HG02610 (cell line): ENCODE results near the gene ABCD3.

Experiments used
- ATAC-seq: cut with Tn5 transposase; IDR thresholded peaks from one replicate; pipeline ENCODE4 v1.9.1; 2021; ENCODE audit warnings: mild to moderate bottlenecking, moderate library complexity; ENCODE audit not compliant: unreplicated experiment

Gene ABCD3

DNA sequence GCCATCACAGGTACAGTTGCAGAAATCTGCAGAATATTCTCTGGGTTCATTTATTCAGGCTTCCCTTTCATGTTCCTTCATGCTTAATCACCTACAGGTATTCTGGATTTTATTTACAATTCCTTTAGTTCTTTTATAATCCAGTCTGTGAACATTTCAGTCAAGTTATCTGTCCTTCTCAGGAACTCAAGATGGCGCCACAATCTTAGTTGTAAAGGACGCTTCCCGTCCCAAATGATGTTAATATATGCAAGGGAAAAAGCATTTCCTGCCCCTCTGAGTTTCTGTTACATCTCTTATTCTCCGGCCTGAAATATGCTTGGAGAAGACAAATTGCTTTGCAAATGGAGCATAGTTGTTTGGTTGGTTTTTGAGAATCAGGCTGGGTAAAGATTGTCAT lies 104.1 kb downstream of the ABCD3 start:
- ATAC-seq = no peak

DNA sequence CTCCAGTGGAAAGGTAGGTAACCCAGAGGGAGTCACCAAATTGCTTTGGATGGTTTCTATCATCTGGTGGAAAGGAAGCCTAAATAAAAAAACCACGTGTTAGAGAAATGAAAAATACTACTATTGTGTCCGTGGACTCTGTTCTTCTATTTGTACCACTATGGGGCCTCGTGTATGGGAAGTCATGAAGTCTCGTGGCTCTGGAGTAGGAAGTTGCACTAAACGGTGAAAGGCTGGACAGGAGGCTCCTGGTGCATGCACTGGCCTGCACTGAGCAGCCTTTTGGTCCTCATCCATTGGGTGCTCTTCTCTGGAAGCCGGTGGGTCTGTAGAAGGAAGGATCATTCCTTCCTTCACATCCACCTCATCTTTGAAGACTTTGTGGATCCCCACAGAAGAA lies 106.3 kb downstream of the ABCD3 start:
- no peak for ATAC-seq

GRCh38 chr1:94526152-94526980 lies 108.2 kb downstream of the ABCD3 start:
- no peak for ATAC-seq

DNA sequence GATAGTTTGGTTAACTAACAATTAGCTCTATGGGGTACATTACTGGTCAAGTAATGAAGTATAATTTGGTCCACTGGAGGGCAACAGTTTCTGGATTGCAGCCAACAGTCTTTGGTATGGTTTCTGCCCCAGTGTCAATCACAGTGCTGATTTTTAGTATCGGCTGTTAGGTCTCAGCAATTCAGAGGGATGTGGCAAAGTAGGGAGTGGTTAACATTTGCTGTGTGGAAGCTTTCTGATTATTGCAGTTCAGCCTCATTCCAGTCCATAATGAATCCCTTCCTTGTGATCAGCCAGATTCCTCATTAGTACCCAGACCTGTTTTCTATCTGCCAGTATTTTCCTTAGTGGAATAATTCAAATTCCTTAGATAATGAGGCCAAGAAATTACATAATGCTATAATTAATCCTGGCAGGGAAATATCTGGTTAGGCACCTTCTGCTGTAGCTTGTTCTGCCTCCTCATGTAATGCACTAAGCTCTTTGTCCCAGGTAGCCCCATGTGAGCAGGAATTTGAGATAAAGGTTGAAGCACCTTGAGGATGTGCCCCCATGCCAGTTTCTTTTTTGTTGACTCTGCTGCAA lies 109.3 kb downstream of the ABCD3 start:
- no peak for ATAC-seq

DNA sequence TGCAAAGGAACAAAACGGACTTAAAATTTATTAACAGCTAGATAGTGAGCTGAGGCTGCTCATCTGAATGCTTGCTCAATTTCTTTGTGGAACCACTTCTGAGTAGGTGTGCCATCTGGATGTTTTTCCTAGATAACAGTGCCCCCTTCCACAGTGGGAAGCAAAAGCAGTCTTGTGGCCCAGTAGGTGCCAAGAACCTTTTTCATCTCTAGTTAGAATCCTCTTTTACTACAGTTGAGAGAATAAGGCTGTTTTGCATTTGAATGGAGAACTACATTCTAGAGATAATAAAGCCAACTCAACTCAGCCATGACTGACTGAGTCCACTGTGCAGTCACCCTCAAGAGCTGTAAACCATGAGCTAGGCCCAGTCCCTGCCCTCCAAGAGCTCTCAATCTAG lies 110.1 kb downstream of the ABCD3 start:
- ATAC-seq = no peak

DNA sequence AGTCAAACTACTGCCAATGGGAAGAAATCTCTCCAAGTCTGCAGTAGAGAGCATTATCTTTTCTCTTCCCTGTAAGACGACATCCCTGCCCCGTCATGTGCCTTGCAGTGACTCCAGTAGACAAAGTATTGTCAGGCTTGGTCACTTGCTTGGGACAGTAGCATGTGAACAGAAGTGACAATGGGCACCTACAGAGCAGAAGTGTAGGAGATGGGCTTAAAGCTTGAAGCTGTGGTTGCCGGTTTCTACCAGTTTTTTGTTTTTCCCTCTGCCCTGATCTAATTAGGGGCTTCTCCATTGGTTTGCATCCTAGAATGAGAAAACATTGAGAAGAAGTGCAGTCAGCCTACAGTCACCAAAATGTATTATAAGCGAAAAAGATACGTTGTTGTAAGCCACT lies 110.6 kb downstream of the ABCD3 start:
- ATAC-seq = no peak

- ATAC-seq = no peak
These were observed 111.2 kb downstream of the ABCD3 start for GRCh38 chr1:94529416-94529815.

DNA sequence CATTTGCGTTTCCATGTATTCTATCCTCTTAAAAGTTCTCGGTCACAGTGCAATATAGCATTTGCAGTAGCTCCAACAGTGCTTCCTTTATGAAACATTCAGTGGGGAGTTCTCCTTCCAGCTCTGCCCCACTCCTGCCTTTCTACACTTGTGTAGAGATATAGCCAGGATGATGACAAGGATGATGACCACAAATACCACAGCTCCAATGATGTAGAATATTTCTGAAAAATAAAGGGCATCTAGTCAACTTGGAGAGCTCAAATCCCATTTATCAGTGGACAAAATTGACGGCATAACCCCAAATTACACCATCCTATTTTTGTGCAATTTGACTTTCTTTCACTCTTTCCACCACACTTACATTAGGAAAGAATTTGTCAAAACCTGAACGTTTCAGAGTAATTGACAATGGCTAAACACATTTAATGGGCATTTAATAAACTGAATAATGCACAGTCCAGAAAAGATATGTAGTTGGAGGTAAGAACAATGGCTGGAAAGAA lies 112.2 kb downstream of the ABCD3 start:
- no peak for ATAC-seq

DNA sequence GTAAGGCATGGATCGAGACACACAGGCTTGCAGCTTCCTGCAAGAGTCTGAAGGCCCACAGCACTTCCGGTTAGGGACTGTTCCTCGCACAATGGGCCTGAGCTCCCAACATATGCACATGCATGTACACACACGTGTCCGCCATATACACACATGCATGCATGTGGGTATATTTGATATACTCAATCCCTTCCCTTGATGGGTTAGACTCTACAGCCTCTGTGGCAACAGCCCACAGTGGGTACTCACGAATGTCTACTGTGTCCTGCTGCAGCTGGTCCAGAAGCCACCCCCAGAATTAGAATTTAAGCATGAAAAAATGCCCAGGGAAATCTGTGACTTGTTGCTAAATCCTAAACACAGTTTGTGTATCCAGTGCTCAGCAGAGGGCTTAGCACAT lies 113.5 kb downstream of the ABCD3 start:
- no peak for ATAC-seq

DNA sequence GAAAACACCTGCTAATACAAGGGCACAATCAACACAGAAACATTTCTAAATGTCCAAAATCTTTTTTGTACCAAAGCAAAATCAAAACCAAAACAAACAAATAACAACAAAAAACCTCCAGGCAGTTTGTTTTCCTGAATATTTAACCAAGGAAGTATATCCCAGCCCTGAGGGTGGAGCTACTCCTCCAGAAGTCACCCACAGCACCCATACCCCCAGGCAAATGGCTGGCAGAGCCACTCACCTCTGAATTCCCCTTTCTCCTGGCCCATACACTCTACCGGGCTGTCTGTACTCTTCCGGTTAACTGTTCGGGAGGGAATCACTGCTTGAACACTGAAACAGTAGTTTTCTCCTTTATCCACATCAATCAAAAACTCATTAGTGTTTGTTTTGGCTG lies 113.9 kb downstream of the ABCD3 start:
- ATAC-seq = no peak

DNA sequence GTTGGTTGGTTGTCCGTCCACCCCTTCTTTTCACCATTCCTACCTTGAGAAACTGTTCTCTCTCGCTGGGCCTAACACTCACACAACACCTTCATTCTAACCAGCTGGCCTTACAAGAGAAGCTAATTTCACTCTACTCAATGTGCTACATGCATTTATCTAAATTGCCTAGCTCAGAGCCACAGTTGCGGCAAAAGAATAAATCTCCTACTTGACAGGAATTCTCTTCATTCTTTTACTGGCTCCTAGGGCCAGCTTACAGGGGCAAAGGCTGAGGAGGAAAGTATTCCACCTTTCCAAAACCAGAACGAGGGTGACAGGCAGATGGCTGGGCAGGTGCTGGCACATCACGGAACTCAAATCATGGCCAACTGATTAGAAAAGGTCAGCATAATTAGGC lies 116.9 kb downstream of the ABCD3 start:
- no peak for ATAC-seq

- no peak for ATAC-seq
These were observed 117.7 kb downstream of the ABCD3 start for GRCh38 chr1:94535879-94536278.

DNA sequence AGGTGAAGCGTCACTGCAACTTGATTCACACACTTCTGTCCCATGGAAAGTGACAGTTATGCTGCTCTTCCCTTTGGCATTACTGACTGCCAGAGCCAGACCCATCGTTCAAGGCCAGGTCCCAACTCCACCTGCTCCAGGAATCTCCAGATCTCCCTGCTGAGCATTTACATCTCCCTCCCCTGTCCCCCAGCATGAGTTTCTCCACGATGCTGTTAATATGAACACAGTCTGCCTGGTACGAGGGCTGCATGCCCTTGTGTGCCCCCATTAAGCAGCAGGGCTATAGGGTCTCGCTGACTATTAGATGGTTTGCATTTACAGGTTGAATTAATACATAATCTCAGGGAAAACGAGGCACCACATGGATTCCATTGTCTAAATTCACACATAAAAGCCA lies 119.1 kb downstream of the ABCD3 start:
- no peak for ATAC-seq

DNA sequence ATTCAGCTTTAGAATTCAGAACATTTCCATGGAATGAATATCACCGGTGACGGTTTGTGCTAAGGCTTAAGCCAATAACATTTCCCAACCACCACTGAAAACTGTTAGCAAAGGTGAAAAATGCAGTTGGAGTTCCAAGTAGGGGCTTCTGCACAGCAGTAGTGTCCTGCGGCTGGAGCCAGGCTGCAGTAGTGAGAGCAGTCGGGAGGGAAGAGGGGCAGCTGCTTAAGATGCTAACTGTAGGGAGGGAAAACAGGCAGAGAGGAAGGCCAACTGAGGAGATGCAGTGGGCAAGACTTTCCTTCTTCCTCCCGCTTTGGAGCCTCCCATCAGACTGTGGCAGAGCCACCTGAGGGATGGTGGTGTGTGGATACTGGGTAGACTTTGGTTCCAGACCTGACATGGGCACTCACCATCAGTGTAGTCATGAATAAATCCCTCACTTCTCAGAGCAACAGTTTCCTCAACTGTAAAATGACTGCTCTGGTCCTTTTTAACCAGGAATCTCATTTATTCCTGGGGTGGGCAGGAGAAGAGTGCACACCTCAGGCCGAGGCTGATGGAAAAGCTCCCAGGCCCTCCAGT lies 120.1 kb downstream of the ABCD3 start:
- no peak for ATAC-seq

DNA sequence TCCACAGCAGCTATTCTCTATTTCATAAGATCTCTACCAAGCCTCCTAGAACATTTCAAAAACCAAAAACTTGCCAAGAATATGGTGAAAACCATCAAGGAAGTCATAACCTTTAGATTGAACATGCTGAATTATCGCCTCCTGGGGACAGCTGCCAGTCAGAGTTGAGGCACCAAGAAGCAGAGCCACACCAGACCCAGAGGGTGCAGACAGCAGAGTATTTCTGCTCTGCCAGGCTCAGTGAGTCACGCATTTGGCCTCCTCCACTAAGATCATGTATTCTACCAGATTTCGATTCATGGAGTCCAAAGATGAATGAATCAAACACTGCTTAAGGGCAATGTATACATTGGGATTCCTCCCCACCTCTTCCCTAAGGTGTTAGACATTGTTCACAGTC lies 121.3 kb downstream of the ABCD3 start:
- ATAC-seq = no peak

GRCh38 chr1:94540440-94541245 lies 122.5 kb downstream of the ABCD3 start:
- ATAC-seq = no peak

DNA sequence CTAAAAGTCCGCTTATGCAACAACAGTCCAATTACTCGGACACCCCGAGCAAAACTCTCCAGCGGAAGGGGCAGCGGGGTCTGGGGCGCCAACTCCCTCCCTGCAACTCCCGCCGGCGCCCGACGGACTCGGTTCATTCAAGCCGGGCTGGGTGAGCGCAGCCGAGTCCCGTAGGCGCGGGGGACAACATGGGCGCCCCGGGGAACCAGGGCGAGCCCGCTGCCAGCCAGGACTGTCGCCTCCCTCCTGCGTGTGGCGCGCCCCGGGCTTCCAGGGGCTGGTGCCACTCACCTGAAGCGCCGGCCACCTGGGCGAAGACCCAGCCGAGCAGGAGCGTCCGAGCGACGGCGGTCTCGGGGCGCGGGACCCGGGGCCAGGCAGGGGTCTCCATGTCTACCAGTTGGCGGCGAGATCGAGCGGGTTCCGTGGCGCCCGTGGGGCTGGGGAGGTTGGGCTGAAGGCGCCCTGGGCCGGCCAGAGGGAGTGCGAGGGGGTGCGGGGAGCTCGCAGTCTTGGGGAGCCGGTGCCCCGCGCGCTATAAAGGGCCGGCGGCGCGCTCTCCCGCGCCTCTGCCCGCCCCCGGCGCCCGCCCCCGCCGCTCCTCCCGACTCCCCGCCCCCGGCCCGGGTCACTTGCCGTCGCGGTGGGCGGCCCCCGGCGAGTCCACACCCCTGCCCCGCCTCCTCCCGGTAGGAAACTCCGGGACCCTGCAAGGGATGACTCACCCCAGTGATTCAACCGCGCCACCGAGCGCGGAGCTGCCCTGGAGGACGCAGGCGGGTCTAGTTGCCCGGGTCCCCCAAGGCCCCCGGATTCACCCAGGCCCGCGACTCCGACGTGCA lies 123.3 kb downstream of the ABCD3 start, which contains the start of gene F3:
TSS of gene F3 (minus strand) at position 514 of the 842 bp plus-strand sequence. CDS start at position 391, 123 bp downstream.
- ATAC-seq = peak; percentile 91

DNA sequence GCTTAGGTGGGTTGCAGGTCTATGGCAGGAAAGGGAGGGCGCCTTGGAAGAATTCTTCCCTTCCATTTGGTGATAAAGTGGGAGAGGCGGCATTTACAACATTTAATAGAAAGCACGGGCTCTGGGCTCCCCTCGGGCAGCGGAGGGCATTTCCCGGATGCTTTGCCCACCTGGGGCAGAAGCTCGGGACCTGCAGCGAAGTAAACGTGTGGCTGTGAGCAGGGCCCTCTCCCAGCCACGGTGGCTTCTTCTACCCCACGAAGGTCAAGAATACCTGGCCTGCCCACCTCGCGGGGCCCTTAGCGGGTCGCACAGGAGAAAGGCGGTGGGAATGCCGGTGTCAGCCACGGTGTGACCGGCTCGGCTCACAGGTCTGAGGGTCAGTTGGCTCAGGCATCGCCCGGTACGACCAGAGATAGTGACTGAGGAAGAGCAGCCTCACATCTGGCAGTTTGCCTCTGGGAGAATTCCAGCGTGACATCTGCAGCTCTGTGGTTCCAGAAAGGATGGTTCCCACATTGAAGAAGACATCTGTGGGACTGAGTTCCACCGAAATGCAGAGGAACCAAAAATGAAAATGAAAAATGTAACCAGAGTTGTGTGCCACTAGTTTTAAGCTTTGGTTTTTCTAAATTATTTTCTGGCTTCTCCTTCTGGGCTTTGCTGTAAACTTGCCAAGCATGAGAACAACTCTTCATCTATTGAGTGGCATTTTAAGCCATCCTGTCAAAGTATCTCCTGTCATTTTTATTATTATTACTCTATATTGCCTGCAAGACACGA lies 124.1 kb downstream of the ABCD3 start:
- ATAC-seq = peak; percentile 9

DNA sequence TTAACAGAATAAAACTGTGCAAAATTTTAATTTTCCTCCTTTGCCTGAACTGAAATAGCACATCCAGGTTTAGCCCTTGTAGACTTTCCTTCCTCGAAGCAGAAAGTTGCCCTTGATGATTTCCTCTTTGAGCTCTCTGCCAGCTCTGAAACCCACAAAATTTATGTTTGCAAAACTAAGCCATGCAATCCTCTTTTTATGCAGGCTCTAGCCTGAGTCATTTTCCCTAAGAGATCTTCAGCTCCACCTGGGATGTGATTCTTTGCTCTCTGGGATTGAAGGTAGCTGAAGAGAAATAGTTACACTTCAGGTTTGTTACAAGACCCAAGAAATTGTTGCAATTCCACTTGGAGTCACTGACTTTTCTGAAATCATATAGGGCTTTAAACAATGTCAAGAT lies 124.8 kb downstream of the ABCD3 start:
- no peak for ATAC-seq
